Panc1 (cell line): Measurements from ENCODE around the gene ORAI1.

Experiments used
- SIN3A ChIP-seq: IDR thresholded peaks from 2 replicates; pipeline ENCODE4 v1.6.1; 2012; ENCODE audit warnings: low read depth, mild to moderate bottlenecking, low read length, moderate library complexity, borderline replicate concordance; ENCODE audit not compliant: insufficient read depth
- TF ChIP-seq, protein P1 (sequence below): fragments of 450-650 bp; IDR thresholded peaks from 2 replicates; pipeline ENCODE4 v1.5.1; 2017; ENCODE audit warnings: mild to moderate bottlenecking
- TF ChIP-seq, protein P2 (sequence below), 2 experiments: IDR thresholded peaks; 2 replicates each; pipeline ENCODE4 v1.6.1; 2011 to 2012; ENCODE audit warnings: low read depth in 2 of 2, control low read depth in 1 of 2, low read length in 1 of 2, mild to moderate bottlenecking in 1 of 2, moderate library complexity in 1 of 2; ENCODE audit not compliant: insufficient read depth in 1 of 2

- TF ChIP-seq, protein P1, sequence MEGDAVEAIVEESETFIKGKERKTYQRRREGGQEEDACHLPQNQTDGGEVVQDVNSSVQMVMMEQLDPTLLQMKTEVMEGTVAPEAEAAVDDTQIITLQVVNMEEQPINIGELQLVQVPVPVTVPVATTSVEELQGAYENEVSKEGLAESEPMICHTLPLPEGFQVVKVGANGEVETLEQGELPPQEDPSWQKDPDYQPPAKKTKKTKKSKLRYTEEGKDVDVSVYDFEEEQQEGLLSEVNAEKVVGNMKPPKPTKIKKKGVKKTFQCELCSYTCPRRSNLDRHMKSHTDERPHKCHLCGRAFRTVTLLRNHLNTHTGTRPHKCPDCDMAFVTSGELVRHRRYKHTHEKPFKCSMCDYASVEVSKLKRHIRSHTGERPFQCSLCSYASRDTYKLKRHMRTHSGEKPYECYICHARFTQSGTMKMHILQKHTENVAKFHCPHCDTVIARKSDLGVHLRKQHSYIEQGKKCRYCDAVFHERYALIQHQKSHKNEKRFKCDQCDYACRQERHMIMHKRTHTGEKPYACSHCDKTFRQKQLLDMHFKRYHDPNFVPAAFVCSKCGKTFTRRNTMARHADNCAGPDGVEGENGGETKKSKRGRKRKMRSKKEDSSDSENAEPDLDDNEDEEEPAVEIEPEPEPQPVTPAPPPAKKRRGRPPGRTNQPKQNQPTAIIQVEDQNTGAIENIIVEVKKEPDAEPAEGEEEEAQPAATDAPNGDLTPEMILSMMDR, result no peak
- TF ChIP-seq, protein P2, sequence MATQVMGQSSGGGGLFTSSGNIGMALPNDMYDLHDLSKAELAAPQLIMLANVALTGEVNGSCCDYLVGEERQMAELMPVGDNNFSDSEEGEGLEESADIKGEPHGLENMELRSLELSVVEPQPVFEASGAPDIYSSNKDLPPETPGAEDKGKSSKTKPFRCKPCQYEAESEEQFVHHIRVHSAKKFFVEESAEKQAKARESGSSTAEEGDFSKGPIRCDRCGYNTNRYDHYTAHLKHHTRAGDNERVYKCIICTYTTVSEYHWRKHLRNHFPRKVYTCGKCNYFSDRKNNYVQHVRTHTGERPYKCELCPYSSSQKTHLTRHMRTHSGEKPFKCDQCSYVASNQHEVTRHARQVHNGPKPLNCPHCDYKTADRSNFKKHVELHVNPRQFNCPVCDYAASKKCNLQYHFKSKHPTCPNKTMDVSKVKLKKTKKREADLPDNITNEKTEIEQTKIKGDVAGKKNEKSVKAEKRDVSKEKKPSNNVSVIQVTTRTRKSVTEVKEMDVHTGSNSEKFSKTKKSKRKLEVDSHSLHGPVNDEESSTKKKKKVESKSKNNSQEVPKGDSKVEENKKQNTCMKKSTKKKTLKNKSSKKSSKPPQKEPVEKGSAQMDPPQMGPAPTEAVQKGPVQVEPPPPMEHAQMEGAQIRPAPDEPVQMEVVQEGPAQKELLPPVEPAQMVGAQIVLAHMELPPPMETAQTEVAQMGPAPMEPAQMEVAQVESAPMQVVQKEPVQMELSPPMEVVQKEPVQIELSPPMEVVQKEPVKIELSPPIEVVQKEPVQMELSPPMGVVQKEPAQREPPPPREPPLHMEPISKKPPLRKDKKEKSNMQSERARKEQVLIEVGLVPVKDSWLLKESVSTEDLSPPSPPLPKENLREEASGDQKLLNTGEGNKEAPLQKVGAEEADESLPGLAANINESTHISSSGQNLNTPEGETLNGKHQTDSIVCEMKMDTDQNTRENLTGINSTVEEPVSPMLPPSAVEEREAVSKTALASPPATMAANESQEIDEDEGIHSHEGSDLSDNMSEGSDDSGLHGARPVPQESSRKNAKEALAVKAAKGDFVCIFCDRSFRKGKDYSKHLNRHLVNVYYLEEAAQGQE (IDR thresholded peaks at IDR 0.05; ENCODE audit: insufficient read depth in 1 of 2, low read depth in 2 of 2, low read length in 1 of 2), result no peak
- no peak for TF ChIP-seq SIN3A
These were observed 11.4 kb upstream of the ORAI1 start for GRCh38 chr12:121614872-121615467.
